ENCODE measurements around the gene SEPHS2. TPM values are rescaled to one million over a fixed set of nuclear protein-coding genes. Genes with fewer than 3 reads are reported as not detected.
"Not testable (repeated sequence)": the region's sequence is repeated elsewhere in the genome, so short reads cannot be mapped to it uniquely, and the experiment has no call there.

Gene SEPHS2
- total RNA-seq, 1 donor: 11.4 TPM

DNA sequence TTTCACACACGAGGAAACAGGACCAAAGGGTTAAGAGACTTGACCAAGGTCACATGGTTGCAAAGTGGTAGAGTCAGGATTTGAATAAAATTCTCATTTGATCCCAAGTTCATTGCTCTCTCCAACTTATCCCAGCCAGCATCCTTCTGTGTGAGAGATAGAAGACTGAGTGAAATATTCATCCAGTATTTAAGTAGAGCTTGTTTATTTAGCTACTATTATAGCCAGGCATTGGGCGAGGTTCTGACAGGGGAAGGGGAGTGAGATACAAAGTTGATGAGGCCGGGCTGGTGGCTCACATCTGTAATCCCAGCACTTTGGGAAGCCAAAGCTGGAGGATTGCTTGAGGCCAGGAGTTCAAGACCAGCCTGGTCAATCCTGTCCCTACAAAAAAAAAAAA, 31.3 kb upstream of the SEPHS2 start:
- Histone ChIP-seq H3K9me3 (ENCODE audit: low read depth, low read length) (no peaks in the 10 kb centered on the region), H3K4me3 (ENCODE audit: low read length) (no peak overlapping the region), H3K27me3 (ENCODE audit: insufficient read depth, low read length) (no peaks in the 10 kb centered on the region), H3K4me1 (ENCODE audit: insufficient read depth, low read length) (peaks cover 79% of the 10 kb centered on the region)

DNA sequence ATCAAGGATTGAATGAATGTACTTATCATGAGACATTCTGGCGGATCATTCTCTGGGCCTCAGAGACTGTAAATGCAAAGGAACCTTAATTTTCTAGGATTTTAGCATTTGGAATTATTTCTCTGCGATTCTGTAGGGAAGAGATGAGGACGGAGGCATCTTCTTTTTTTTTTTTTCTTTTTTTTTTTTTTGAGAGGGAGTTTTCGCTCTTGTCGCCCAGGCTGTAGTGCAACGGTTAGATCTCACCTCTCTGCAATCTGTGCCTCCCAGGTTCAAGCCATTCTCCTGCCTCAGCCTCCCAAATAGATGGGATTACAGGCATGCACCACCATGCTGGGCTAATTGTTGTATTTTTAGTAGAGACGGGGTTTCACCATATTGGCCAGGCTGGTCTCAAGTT, 29.0 kb upstream of the SEPHS2 start:
- Histone ChIP-seq H3K4me1 (ENCODE audit: insufficient read depth, low read length) (peaks cover 90% of the 10 kb centered on the region), H3K27me3 (ENCODE audit: insufficient read depth, low read length) (no peaks in the 10 kb centered on the region), H3K9me3 (ENCODE audit: low read depth, low read length) (no peaks in the 10 kb centered on the region), H3K4me3 (ENCODE audit: low read length) (peak overlapping the region; percentile 59)

DNA sequence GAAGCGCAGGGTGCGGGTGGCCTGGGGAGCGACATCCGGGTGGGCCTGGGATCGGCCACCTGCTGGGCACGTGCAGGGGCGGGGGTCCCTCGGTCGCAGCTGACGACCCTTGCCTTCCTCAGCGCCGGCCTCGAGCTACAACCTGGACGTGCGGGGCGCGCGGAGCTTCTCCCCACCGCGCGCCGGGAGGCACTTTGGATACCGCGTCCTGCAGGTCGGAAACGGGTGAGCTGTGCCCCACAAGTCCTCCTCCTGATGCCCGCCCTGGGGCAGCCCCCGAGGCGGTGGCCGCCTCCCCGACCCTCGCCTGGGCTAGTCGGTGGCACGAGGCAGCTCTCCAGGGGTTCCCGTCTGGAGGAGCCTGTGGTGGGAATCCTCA, 28.4 kb upstream of the SEPHS2 start:
- H3K4me3 ChIP-seq (ENCODE audit: low read length): peak overlapping the region; percentile 59

DNA sequence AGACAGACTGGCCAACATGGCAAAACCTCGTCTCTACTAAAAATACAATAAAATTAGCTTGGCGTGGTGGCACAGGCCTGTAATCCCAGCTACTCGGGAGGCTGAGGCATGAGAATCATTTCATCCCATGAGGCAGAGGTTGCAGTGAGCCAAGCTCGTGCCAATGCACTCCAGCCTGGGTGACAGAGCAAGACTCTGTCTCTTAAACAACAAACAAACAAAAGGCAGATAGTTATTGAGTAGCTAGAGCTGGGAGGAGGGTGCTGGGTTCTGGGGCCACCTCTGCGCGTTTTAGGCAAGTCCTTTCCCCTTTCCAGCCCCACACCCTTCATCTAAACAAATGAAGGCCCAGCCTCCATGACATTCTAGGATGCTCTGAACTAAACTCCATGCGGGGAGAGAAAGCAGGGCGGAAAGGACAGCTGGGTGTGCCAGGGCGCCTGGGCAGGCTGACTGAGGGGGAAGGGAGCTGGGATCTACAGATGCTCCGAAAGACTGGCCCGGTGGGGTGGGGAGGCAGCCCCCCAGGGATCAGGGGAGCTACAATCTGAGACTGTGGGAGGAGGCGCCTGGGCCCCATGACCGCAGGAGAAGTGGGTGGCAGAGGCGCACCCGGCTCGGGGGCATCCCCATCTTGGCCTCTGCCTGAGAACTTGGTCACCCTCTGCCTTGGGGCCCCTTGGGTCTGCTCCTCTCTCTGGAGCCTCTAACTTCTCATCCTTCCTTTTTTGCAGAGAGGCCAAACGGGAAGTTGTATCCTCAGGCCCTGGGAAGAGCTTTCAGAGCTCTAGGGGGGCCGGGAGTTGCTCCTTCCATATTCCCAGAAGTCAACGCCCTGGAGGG, 27.8 kb upstream of the SEPHS2 start:
- no peaks in the 10 kb centered on the region for H3K9me3 ChIP-seq (ENCODE audit: low read depth, low read length)
- H3K4me1 ChIP-seq (ENCODE audit: insufficient read depth, low read length): peaks cover 88% of the 10 kb centered on the region
- peak overlapping the region; percentile 59 for H3K4me3 ChIP-seq (ENCODE audit: low read length)
- no peaks in the 10 kb centered on the region for H3K27me3 ChIP-seq (ENCODE audit: insufficient read depth, low read length)

More for the DNA sequence above, 28.4 kb upstream of the SEPHS2 start:
- Histone ChIP-seq H3K9me3 (ENCODE audit: low read depth, low read length) (no peaks in the 10 kb centered on the region), H3K4me1 (ENCODE audit: insufficient read depth, low read length) (peaks cover 92% of the 10 kb centered on the region), H3K27me3 (ENCODE audit: insufficient read depth, low read length) (no peaks in the 10 kb centered on the region)

DNA sequence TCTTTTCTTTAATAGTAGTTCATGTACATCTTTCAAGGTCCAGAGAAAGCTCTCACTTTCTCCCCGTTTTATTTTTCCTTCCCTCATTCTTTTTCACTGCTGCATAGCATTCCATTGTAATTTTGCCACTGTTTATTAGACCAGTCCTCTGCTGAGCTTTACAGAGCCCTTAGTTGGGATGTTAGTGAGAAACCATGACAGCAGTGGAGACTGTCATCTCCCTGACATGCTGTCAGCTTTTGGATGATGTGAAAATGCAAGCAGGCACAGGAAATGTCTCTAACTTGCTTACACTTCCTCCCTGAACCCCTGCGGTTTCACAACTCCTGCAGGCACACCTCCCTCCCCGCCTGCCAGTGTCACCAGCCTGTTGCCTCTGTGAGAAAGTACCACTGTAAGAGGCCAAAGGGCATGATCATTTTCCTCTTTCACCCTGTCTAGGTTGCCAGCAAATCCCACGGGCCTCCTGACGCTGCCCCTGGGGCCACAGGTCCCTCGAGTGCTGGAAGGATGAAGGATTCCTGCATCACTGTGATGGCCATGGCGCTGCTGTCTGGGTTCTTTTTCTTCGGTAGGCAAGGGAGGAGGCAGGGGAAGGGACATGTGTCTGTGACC, 26.8 kb upstream of the SEPHS2 start, which contains the start of gene ITGAL:
TSS of gene ITGAL (plus strand) at position 415 of the 615 bp plus-strand sequence. CDS start at position 511, 96 bp downstream.
- no peaks in the 10 kb centered on the region for H3K9me3 ChIP-seq (ENCODE audit: low read depth, low read length)
- H3K4me3 ChIP-seq (ENCODE audit: low read length): peak within 1 kb of the TSS; percentile 59
- peaks cover 82% of the 10 kb centered on the region for H3K4me1 ChIP-seq (ENCODE audit: insufficient read depth, low read length)
- no peaks in the 10 kb centered on the region for H3K27me3 ChIP-seq (ENCODE audit: insufficient read depth, low read length)

DNA sequence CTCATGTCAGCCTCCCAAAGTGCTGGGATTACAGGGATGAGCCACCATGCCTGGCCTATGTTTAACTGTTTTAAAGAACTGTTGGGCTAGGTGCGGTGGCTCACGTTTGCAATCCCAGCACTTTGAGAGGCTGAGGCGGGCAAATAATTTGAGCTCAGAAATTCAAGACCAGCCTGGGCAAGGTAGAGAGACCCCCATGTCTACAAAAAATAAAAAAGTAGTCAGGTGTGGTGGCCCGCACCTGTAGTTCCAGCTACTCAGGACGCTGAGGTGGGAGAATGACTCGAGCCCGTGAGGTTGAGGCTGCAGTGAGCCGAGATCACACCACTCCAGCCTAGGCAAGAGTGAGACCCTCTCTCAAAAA, 24.9 kb upstream of the SEPHS2 start:
- H3K9me3 ChIP-seq (ENCODE audit: low read depth, low read length): no peaks in the 10 kb centered on the region
- no peak overlapping the region for H3K4me3 ChIP-seq (ENCODE audit: low read length)
- peaks cover 67% of the 10 kb centered on the region for H3K4me1 ChIP-seq (ENCODE audit: insufficient read depth, low read length)
- no peaks in the 10 kb centered on the region for H3K27me3 ChIP-seq (ENCODE audit: insufficient read depth, low read length)

DNA sequence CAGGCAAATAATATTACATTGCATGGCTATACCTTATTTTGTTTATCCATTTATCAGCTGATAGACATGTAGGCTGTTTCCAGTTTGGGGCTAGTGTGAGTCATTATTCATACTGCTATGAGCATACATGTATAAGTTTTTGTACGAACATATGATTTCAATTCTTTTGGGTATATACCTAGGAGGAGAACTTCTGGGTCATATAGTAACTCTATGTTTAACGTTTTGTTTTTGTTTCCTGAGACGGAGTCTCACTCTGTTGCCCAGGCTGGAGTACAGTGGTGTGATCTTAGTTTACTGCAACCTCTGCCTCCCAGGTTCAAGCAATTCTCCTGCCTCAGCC, 24.5 kb upstream of the SEPHS2 start:
- Histone ChIP-seq H3K4me1 (ENCODE audit: insufficient read depth, low read length) (peaks cover 62% of the 10 kb centered on the region), H3K27me3 (ENCODE audit: insufficient read depth, low read length) (no peaks in the 10 kb centered on the region), H3K4me3 (ENCODE audit: low read length) (no peak overlapping the region)

DNA sequence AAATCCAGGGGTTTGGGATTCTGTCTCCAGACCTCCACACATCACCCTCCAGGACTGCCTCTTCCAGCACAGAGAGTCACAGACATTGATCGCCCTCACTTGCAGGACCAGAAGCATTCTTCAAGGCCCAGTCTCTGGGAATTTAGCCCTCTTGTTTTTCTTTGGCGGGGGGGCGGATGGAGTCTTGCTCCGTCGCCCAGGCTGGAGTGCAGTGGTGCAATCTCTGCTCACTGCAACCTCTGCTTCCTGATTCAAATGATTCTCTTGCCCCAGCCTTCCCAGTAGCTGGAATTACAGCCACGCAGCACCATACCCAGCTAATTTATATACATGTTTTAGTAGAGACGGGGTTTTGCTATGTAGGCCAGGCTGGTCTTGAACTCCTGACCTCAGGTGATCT, 18.4 kb upstream of the SEPHS2 start:
- Histone ChIP-seq H3K4me3 (ENCODE audit: low read length) (no peak overlapping the region), H3K4me1 (ENCODE audit: insufficient read depth, low read length) (peaks cover 45% of the 10 kb centered on the region), H3K9me3 (ENCODE audit: low read depth, low read length) (no peaks in the 10 kb centered on the region), H3K27me3 (ENCODE audit: insufficient read depth, low read length) (no peaks in the 10 kb centered on the region)

More for the DNA sequence above, 24.5 kb upstream of the SEPHS2 start:
- H3K9me3 ChIP-seq (ENCODE audit: low read depth, low read length): no peaks in the 10 kb centered on the region

DNA sequence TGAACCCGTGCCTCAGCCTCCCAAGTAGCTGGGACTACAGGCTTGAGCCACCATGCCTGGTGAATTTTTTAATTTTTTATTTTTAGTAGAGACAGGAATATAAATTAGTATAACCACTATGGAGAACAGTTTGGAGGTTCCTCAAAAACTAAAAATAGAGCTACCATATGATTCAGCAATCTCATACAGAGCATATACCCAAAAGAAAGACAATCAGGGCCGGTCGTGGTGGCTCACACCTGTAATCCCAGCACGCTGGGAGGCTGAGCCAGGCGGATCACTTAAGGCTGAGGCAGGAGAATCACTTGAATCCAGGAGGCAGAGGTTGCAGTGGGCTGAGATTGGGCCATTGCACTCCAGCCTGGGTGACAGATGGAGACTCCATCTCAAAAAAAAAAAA, 15.8 kb upstream of the SEPHS2 start:
- not testable (repeated sequence) for H3K27me3 ChIP-seq (ENCODE audit: insufficient read depth, low read length); H3K9me3 ChIP-seq (ENCODE audit: low read depth, low read length); H3K4me3 ChIP-seq (ENCODE audit: low read length)
- H3K4me1 ChIP-seq (ENCODE audit: insufficient read depth, low read length): peaks cover 58% of the 10 kb centered on the region

DNA sequence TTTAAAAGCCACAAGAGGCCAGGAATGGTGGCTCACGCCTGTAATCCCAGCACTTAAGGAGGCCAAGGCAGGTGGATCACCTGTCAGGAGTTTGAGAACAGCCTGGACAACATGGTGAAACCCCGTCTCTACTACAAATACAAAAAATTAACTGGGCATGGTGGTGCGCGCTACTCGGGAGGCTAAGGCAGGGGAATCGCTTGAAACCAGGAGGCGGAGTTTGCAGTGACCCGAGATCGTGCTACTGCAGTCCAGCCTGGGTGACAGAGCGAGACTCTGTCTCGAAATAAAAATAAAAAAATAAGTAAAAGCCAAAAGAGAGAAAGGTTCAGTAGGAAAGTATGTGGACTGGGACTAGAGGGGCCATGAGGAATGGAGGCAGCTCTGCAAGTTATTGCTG, 13.8 kb upstream of the SEPHS2 start:
- peaks cover 58% of the 10 kb centered on the region for H3K4me1 ChIP-seq (ENCODE audit: insufficient read depth, low read length)
- no peaks in the 10 kb centered on the region for H3K9me3 ChIP-seq (ENCODE audit: low read depth, low read length)
- no peaks in the 10 kb centered on the region for H3K27me3 ChIP-seq (ENCODE audit: insufficient read depth, low read length)
- no peak overlapping the region for H3K4me3 ChIP-seq (ENCODE audit: low read length)

DNA sequence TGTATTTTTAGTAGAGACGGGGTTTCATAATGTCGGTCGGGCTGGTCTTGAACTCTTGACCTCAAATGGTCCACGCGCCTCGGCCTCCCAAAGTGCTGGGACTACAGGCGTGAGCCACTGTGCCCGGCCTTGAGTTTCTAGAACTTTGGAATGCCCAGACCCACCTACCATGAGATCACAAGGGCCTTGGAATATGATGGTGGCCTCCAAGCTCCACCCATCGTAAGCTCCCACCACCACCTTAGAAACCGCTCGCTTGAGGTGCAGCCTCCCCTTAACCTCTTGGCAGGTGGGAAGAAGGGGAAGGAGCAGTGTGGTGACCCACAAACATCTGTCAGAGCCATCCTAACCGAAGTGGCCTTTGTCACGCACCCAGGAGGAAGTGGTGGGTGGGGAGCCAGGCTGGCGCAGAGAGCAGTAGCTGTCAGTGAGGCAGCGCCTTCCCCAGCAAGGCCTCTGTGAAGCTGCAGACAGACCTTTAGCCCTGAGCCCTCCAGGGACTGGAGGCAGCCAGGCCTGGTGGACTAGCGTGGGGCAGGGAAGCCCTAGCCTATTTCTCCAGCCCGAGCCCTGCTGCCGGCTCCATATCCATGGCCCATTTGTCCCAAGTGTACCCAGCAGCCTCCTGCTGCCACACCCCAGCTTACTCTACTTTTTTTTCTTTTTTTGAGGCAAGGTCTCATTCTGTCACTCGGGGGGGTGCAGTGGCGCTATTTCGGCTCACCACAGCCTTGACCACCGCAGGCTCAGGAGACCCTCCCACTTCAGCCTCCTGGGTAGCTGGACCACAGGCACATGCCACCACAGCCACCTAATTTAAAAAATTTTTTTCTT, 13.1 kb upstream of the SEPHS2 start:
- no peaks in the 10 kb centered on the region for H3K27me3 ChIP-seq (ENCODE audit: insufficient read depth, low read length)
- peaks cover 52% of the 10 kb centered on the region for H3K4me1 ChIP-seq (ENCODE audit: insufficient read depth, low read length)
- no peaks in the 10 kb centered on the region for H3K9me3 ChIP-seq (ENCODE audit: low read depth, low read length)
- H3K4me3 ChIP-seq (ENCODE audit: low read length): no peak overlapping the region

DNA sequence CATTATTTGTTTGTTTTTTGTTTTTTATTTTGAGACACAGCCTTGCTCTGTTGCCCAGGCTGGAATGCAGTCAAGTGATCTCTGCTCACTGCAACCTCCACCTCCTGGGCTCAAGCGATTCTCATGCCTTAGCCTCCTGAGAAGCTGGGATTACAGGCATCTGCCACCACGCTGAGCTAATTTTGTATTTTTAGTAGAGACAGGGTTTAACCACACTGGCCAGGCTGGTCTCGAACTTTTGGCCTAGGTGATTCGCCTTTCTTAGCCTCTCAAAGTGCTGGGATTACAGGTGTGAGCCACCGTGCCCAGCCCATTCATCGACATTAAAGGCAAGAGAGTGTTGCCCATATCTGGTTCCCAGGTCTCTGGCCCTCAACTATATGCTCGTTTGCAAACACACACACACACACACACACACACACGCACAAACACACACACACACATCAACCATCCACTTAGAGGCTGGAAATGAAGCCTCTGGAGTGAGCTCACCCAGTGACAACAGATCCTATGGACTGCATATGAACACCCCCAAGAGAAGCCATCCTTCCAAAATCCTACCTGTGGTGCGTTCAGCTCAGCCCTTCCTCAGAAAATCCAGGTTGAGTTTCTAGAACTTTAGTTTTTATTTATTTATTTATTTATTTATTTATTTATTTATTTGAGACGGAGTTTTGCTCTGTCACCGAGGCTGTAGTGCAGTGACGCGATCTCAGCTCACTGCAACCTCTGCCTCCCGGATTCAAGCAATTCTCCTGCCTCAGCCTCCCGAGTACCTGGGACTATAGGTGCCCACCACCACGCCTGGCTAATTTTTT, 12.3 kb upstream of the SEPHS2 start:
- no peaks in the 10 kb centered on the region for H3K27me3 ChIP-seq (ENCODE audit: insufficient read depth, low read length)
- peaks cover 54% of the 10 kb centered on the region for H3K4me1 ChIP-seq (ENCODE audit: insufficient read depth, low read length)
- no peaks in the 10 kb centered on the region for H3K9me3 ChIP-seq (ENCODE audit: low read depth, low read length)
- no peak overlapping the region for H3K4me3 ChIP-seq (ENCODE audit: low read length)

DNA sequence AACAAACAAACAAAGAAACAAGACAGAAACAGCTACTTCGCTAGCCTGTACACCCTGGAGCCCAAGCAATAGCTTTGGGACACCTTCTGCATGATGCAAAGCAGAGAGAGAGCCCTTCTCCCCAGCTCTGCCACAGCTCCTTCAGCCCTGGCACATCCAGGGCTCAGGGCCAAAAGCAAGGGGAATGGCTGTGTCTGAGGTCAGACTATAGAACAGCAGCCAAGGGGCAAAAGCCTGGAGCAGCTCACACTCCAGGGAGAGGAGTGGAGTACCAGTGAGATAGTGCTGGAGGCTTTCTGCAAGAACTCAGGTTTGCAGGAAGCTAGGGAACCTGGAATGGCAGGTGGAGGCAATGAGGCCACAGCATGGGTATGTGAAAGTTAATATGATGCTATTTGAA, 11.6 kb upstream of the SEPHS2 start:
- Histone ChIP-seq H3K27me3 (ENCODE audit: insufficient read depth, low read length) (no peaks in the 10 kb centered on the region), H3K4me3 (ENCODE audit: low read length) (no peak overlapping the region), H3K9me3 (ENCODE audit: low read depth, low read length) (no peaks in the 10 kb centered on the region), H3K4me1 (ENCODE audit: insufficient read depth, low read length) (peaks cover 61% of the 10 kb centered on the region)

DNA sequence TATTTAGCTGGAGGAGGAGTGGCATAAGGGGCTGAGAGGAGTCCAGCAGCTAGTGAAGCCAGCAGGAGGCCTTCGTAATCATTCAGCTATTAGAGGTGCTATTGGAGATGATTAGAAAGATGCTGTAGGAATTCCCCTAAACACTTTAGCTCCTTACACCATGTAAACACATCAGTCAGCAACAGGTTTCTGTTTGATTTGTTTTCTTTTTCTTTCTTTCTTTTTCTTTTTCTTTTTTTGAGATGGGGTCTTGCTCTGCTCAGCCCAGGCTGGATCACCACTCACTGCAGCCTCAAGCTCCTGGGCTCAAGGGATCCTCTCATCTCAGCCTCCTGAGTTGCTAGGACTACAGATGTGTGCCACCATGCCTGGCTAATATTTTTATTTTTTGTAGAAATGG, 10.6 kb upstream of the SEPHS2 start:
- H3K27me3 ChIP-seq (ENCODE audit: insufficient read depth, low read length): no peaks in the 10 kb centered on the region
- no peaks in the 10 kb centered on the region for H3K9me3 ChIP-seq (ENCODE audit: low read depth, low read length)
- peaks cover 53% of the 10 kb centered on the region for H3K4me1 ChIP-seq (ENCODE audit: insufficient read depth, low read length)
- no peak overlapping the region for H3K4me3 ChIP-seq (ENCODE audit: low read length)
